NCI-H748 (cell line): ENCODE measurements around the gene FYN.

Experiments
- DNase-seq: peaks from one replicate; lab custom pipeline; 2025; ENCODE audit not compliant: unreplicated experiment; lab: John Stamatoyannopoulos, UW

Gene FYN

DNA sequence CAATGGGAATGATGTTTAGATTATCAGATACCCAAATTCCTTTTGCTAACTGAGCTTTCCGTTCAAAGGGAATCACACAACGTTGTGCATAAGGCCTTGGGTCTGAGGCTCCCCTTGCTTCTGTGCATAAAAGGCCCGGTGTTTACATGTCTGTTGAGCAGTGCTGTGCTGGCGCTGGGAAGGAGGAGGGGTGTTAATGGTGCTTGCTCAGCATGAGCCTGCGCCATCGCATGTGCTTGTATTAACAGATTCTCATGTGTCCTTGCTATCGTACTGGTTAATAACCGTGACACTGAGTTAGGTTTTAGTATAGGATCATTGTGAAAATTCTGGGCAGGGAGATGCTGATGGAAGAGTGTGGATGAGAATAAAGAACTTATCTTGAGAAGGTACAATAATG lies 205.3 kb downstream of the FYN start:
- peak; percentile 10 for DNase-seq

DNA sequence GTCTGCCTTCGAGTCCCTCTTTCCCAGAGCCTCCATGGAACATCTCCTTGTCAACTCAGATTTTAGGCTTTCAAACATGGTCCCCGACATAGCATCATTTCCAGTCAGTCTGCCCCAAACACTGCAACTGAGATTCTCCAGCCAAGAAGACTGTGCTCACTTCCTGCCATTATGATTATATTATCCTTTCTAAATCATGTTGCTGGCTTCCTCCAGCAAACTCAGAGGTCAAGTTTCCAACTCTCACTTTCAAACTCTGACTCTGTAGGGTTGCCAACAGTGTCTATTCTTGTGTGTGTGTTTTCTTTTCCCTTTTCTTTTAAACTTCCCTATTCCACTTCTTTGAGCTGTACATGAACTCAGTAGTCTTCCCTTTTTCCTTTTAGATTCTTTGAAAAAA lies 206.4 kb downstream of the FYN start:
- no peak for DNase-seq

DNA sequence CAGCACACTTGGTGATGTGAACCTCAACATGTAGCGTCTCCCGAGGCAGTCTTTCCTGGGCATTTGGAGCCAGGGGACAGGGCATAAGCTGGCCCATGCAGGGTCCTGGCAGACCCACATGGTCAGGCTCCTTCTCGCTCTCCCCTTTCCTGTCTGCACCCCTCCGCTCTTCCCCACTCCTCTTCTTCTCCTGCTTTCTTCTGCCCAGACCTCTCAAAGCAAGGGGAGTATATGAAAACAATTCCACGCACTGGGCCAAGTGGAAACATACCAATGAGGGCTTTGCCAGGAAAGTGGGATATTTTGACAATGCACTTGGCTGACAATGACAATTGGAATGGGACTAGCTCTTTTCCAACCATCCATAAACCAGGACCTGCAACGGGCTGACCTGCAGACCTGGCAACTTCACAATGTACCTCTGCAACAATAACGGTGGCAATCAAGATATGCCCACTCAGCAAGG lies 208.7 kb downstream of the FYN start:
- DNase-seq: no peak

DNA sequence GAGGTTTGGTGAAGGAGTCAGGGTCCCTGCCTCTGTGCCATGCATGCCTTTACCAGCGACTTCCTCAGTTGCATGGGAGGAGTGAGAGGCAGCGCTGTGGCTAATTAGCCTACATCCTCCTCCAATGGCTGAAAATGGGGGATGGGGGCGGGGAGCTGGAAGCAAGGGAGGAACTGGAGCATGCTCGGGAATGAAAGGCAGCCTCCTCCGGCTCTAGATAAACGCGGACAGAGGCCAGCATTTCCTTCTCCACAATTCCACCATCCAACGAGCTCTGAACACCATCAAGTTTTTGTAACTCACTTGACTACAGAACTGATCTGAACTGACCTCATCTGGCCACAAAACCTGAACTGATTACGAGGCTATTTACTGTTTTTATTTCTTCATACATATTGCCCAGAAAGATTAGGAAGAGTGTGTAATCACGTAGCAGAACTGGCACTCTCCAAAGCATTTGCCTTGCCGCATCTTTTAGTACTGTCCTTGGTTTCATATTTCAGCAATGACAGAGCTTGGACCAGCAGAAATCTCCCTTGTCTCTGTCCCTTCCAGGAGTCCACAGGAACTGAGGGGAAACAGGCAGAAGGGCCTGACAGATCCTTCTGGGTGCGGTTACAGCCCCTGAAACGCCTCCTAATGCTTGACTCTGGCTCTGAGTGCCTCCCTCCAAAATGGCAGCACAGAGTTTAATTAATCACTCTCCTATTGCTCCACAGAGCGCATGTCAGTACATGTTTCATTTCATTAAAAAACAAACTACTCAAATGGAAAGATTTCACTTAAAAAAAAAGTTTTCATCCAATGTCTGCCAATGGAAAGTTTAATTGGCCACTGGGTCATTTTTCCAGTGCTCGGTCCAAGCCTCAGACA lies 209.3 kb downstream of the FYN start:
- DNase-seq: no peak

DNA sequence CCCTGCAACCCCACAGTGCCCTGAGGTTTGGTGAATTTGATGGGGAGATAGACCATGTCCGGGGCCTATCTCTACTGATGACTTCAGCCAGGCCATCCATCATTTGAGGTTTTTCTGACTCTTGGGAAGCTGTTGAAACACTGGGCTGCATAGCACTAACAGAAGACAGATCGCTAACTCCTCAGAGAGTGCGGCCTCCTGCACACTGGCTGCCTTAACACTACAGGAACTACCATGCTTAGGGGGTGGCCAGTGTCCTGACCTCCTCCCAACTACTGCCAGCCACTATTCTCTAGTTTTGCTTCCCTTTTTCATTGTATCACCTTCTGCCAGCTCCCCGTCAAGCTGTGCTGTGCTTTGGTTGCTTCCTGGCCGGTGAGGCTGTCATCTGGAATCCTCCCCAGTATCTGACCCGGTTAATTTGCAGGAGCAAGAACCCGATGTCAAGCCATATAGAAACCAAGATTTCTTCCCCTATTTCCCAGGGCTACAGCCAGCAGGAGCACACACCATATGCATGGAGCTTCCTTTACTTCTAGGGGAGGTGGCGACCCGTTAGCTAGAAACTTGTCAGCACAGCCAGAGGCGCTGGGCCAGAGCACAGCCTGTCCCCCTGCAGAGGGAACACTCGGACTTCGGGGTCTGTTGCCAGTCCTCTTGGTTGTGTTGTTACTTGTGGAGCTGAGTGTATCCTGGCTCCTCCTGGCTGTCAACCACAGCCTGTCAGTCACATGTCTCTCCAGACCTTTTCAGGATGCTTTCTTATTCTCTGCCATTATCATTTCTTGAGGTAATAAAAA lies 210.3 kb downstream of the FYN start:
- no peak for DNase-seq

DNA sequence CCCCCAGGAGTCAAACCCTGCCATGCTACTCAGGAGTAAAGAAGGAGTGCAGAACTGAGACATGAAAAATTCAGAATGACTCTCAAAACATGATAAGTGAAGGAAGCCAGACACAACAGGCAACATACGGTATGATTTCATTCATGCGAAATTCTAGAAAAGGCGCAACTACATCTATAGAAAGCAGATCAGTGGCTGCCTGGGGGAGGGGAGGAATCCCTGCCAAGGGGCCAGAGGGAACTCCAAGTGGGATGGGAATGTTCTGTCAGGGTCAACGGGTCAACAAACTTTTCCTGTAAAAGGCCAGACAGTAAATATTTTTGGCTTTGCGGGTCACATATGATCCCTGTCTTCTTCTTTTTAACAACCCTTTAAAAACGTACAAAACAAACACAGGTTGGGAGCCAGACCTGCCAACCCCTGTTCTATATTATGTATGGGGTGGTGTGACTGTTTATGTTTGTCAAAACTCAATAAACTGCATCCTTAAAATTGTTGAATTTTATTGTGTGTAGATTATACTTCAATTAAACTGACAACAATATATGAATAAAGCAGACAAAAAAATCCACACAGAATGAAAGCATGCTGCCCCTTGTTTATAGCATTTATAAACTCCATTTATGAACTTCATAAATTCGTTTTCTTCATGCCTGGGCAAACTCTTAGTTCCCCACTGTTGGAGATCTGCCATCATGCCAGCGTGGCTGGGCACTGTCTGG lies 211.0 kb downstream of the FYN start:
- DNase-seq: no peak

DNA sequence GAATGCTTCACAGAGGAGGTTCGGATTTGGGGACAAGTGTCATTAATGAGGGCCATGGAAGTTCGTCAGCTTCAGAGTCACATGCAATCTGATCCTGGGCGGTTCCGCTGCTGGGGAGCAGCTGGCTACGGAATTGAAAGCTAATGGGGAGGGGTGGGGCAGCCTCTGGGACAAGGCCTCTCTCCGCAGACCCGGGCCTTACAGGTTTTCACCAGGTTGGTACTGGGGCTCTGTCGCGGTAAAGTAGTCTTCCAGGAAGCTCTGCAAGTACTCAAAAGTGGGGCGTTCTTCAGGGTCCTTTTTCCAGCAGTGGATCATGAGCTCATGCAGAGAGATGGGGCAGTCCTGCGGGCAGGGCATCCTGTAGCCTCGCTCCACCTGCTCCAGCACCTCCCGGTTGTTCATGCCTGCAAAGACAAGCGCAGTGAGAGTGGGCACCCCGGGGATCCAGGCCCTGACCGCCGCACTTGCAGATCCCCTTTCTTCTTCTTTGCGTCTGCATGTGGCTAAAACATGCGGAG lies 211.7 kb downstream of the FYN start:
- peak; percentile 15 for DNase-seq

DNA sequence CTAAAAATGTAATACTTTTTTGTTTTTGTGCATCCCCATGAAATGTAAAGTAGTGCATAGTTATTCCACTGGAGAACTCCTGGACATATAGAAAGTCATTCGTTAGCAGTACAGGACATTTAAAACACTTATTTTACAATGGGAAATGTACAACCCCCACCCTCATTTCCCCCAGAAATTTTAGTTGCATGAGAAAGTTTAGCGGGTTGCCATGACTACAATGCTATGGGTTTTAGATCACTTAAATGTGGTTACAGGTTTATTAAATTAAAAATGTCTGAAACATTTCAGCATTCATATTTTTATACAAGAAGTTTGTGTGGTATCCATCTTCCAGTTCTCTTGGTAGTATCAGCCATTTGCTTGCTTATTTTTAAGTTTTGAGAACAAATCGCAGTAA lies 212.7 kb downstream of the FYN start:
- no peak for DNase-seq

DNA sequence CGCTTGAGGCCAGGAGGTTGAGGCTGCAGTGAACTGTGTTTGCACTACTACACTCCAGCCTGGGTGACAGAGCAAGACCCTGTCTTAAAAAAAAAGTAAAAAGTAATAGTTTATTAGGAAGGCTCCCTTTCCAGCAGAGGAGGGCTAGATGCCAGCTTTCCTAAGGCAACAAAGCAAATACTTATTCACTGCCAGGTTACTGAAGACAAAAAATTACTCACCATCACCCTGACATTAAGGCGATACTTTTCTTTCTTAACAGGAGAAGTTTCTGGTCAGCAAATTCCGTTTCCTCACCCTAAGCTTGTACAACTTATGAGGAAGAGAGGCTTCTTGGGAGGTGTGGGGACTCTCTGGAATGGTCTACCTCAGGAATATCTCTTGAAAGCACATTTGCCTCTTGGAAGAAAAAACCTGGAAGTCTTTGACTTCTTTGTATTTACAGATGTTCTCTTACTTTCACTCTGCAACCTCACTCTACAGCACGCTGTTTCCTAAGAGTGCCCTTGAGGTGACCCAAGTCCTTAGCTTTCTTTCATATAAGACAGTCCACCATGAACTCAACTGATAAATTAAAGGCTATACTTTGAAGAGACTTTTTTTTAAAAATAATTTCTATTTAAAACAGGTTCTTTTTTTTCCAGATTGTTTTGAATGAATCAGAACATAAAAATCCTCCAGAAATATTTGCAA lies 214.6 kb downstream of the FYN start:
- DNase-seq: no peak

DNA sequence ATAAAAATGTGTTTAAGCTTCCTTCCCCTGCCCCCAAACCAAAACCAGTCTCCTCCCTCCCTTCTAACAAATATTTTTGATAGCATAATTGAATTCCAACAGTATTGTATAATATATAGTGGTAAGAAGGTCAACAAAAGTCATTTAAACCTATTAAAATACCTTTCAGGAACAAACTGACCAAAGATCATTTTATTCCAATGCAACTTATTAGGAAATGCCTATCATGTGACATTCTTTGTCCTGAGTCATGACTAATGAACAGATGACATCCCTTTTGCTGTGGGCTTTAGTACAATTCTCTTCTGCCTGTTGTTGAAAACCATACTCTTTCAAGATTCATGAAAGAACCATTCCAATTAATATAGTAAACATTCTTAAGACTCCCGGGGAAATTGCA lies 216.1 kb downstream of the FYN start:
- no peak for DNase-seq

DNA sequence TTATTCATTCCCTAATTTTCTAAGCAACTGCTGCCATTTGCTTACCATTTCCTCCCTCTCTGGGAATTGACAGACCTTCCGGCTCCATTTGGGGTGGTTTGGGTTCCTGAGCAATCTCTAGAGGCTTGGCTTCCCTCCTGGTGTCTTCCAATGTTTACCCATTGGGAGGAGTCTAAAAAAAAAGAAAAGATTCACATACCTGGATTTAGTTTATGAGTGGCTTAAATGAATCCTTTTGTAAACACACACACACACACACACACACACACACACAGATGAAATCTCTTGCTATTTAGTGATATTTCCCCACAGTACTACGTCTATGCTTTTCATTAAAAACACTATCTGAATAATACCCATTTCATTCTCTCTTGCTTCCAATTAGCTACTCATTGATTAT lies 219.3 kb downstream of the FYN start:
- peak; percentile 80 for DNase-seq

DNA sequence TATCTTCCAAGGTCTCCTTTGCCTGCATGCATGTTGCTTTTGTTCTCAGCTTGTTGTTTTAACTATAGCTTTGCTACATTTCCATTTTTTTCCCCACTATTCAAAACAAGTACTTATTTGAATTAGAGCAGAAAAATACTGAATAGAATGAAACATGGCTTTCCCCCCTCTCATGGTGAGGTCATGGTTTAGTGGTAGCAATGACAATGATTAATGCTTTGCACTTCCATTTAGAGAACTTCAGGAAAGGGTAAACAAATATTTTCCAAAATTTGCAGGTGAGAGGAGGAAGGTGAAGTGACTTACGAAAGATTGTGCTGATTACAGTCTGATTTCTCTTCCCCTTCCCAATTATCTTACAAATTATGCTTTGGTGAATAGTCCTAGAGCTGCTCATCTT lies 219.8 kb downstream of the FYN start:
- peak; percentile 26 for DNase-seq

DNA sequence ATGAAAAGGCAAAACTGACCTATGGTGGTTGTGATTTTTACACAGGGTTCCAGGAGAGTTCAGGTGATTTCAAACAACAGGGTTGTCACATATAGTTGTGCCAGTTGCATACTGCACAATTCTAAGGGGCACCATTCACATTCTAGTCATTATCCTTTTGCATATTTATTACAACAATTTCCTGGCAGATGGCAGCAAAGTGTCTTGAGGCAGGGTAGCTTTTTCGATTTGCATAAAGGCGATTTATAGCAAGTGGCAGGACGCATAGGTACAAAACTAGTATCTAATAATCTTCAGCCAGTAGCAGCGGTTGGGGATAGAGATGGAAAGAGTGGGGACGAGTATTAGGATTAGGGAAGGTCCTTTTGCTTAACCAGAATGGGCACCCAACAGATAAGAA lies 221.1 kb downstream of the FYN start:
- no peak for DNase-seq

DNA sequence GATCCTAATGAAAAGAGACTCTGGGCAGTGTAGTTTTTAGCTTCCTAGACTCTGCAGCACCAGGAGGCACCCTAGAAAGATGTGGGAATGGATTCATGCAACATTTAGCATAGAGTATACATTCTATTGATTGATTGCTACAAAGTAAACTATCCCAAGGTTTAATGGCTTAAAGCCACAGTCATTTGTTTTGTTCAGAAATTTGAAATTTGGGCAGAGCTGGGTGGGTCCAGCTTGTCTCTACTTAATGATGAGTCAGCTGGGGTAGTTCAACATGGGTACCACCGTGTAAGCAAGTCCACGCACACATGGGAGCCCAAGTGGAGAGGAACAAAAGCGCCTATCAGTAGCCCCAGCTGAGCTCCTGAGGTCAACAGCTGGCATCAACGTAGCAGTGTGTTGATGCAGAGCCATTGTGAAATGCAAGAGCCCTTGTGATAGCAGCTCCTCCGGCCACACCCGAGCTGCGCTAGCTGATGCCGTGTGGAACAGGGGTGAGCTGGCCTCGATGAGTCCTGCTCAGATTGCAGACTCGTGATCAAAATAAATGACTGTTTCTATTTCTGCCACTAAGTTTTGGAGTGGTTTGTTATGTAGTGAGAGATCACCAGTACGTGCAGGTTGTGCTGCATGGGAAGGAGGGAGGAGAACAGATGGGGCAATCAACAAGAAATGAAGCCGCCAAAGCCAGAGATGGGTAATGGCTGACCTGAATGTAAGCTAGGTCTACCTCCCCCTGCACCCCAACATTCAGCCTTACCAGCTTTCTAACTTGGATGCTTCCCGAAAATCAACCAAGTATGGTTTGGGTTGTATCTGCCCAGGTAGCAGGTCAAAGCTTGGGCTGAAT lies 221.8 kb downstream of the FYN start:
- peak; percentile 84 for DNase-seq

DNA sequence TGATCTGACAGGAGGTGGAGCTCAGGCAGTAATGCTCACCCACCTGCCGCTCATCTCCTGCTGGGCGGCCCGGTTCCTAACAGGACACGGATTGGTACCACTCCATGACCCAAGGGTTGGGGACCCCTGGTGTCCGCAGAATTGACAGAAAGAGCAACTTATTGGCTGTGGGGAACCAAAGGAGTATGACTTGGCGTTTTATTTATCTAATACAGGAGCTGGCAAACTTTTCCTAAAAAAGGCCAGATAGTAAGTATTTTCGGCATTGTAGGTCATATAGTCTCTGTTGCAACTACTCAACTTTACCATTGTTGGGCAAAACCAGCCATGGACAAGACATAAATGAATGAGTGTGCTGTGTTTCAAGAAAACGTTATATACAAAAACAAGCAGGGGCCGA lies 223.2 kb downstream of the FYN start:
- no peak for DNase-seq

DNA sequence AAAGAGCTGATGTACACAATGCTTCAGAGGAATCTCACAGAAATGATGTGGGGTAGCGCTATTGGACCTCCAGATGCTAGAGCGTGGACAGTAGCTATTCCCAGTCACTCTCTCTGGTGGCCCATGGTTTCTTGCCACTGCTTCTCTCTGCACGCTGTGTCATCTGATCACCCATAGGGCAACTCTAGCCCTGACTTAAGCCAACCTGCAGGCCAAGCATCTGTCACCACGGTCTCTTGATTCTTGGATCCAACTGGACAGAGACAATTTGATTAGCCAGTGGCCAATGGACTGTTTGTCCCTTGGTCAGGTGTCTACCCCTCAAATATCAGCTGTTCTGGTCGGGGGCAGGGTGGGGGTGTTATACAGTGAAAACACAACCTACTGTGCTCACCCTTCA lies 225.2 kb downstream of the FYN start:
- DNase-seq: no peak

DNA sequence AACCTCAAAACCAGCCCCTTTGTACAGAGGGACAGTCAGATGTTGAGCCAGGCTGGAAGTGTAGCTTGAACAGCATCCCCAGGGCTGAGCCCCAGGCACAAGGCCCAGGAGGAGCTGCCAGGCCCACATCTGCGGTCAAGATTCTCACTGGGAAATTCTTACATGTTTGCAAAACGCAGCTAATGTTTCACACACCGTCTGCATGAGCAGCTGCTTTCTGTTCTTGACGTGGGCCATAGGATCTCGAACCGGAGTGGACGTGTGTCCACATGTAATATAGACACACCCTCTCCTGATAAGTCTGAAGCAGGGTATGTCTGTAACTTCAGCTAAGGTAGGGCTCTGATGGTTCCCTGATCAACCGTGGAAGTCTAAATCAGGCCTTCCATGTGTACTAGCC lies 226.3 kb downstream of the FYN start:
- DNase-seq: no peak

DNA sequence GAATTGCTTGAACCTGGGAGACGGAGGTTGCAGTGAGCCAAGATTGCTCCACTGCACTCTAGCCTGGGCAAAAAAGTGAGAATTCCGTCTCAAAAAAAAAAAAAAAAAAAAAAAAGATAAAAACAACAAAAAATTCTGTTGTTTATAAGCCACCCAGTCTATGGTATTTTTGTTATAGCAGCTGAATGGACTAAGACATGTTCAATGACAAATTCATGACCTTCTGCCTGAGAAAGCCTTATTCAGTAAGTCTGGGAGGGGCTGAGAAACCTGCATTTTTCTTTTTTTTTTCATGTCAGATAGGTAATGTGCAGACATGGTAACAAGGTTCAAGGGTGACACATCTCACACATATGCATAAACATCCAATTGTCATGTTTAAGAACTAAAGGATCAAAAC lies 227.2 kb downstream of the FYN start:
- no peak for DNase-seq

DNA sequence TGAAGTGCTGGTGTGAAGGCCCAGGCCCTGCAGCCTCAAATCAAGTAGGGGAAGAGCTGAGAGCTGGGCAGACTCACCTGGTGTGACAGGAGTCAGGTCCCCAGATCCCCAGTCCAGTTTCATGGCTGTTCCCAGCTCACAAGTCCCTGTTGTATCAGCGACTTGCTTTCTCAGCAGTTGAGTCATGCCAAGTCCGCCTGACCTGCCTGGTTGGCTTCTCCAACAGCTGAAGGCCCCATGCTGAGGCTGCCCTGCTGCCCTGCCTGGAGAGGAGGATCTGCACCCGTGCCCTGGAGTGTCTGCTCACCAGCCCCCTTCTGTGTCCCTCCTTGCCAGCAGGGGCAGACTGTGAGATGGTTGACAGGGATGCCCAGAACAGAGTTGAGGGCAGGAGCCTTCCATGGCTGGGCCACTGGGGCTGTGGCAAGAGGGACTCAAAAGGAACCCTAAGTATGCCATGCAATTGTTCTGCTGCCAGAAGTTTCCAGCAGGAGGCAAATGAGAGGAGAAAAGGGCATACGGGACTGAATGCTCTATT lies 228.3 kb downstream of the FYN start:
- DNase-seq: no peak
